NCI-H460 (cell line): ENCODE data around the gene COL25A1. TPM values are rescaled to one million over a fixed set of nuclear protein-coding genes. Genes with fewer than 3 reads are reported as not detected.

Experiments
- DNase-seq: peaks from one replicate; pipeline ENCODE4 v3.0.0-alpha.2; 2016; ENCODE audit warnings: low read depth; ENCODE audit errors: extremely low read depth
- total RNA-seq: library from RNA; depleted of rRNA; stranded (reverse); fragments of >200 nt; shearing (Covaris generic); gene quantifications from 2 replicates; pipeline ENCODE4 v1.2.3, GENCODE V29; 2014

The COL25A1 gene
- total RNA-seq, 1 experiment from 2014 or later: 0.02 TPM

DNA sequence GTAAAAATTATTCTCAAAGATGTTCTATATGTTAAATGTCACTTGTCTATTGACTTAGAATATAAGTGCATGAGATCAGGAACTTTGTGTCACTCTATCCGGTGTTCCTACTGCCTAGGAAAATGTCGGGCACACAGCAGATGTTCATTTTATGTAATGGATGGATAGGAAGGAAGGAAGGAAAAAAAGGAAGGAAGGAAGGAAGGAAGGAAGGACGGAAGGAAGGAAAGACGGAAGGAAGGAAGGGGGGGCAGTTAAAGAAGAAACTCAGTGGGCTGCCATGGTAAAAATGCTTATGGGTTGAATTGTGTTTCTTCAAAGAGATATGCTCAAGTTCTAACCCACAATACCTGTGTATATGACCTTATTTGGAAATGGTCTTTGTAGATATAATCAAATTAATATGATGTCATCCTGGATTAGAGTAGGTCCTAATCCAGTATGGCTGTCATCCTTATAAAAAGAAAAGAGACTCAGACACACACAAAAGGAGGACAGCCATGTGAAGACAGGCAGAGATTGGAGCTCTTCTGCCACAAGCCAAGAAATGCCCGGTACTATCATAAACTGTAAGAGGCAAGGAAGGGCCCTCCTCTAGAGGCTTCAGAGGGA, 86.3 kb downstream of the COL25A1 start:
- DNase-seq: no peak

DNA sequence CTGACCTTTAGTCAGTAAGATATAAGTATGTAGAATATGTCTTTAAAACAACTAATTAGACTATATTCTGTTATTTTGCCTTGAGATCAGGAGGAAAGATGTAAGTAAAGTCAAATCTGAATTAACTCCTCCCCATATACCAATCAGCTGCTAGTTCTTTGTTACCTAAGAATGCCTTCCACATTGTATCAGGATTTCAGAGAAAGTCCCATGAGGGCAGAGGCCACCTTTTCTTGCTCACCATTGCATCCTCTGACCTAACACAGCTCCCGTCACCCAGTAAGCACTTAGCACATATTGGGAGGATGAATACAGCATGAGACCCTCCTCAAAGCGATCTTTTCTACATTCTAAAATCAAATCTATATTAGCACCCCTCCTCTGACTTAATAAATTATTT, 87.0 kb downstream of the COL25A1 start:
- DNase-seq: no peak

DNA sequence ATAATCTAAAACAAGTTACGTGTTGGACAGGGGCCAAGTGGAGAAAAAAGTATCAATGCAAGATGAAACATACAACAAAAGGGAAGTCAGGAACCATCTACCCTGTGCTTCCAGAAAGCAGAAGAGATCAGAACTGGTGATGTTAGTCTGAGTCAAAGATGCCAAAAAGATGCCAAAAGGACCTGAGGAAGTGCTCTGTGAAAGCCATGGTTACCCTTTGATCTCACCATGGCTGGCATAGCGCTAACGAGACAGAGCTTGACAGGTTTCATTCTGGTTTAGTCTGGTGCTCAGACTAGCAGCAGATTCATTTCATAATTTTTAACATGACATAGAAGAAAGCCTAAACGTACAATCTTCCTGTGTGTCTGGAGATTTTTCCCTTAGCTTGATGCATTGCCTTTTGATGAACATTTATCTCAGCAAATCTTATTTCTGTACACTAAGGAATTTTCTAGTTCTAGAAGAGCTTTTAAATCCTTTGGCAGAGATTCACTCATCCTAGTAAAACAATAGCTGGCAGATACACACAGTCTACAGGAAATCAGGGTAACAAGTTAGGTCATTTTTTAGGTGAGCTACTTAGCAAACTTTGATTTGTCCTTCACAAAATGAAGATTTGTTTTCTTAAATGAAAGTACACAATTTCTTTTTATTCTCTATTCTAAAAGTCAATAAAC, 87.7 kb downstream of the COL25A1 start:
- no peak for DNase-seq

- no peak for DNase-seq
Observed at GRCh38 chr4:109213056-109213455, 89.4 kb downstream of the COL25A1 start.

DNA sequence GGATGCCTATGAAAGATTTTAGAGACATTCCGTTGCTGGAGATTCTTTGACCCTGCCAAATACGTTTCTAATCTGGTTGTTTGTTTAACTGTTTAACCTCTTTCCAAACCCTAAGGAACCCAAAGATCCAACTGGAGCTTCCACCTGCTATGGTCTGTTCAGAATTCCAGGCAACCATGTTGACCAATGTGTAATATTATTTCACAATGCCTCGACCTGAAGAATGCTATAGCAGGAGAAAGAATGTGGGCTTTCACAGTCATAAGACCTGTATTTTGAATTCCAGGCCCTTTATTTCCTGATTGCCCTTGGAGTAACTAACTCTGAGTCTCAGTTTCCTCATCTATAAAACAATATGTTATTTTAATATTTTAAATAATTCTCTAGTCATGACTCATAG, 90.8 kb downstream of the COL25A1 start:
- no peak for DNase-seq

DNA sequence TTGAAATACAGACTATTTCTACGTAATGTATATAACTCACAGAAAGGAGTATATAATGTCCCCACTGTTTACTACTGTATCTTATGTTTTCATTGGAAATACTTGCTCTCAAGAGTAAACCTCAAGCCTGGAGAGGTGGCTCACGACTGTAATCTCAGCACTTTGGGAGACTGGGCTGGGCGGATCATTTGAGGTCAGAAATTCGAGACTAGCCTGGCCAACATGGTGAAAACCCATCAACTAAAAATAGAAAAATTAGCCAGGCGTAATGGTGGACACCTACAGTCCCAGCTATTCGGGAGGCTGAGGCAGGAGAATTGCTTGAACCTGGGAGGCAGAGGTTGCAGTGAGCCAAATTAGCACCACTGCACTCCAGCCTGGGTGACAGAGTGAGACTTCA, 92.8 kb downstream of the COL25A1 start:
- DNase-seq: no peak

DNA sequence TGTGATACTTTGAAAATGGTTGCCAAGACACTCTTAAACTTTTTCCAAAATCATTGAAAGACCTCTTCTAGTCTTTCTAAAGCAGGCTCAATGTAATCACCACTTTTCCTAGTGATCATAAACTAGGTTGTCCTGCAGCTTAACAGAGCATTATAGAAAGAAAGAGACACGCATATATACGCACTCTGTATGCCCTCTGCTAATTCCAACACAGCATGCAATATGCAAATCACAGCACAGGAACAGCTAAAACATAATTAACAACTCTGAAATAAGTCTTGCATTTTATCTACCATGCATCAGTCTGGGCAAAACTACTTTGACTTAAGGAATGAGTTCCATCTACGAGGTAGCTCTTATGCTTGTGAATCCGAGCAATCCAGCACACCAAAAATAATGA, 94.6 kb downstream of the COL25A1 start:
- DNase-seq: no peak

GRCh38 chr4:109207061-109207460, 95.4 kb downstream of the COL25A1 start:
- no peak for DNase-seq

- no peak for DNase-seq
Observed at GRCh38 chr4:109206620-109207019, 95.8 kb downstream of the COL25A1 start.

DNA sequence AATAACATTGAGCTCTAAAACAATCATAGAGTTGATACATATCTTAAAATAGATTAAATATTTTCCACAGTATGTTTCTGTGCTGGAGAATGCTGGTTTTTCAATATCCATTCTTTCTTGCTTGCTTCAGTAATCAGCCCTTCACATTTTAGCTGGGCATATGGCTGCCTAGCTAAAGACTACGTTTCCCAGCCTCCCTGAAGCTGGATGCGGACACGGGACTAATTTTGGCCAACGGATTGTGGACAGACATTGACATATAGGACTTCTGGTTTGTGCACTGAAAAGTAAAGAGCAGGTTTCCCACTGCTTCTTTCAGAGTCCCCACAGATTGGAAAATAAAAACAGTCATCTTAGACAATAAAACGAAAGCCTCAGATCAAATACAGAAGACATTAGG, 97.3 kb downstream of the COL25A1 start:
- DNase-seq: no peak

GRCh38 chr4:109199585-109199984, 102.9 kb downstream of the COL25A1 start:
- no peak for DNase-seq

DNA sequence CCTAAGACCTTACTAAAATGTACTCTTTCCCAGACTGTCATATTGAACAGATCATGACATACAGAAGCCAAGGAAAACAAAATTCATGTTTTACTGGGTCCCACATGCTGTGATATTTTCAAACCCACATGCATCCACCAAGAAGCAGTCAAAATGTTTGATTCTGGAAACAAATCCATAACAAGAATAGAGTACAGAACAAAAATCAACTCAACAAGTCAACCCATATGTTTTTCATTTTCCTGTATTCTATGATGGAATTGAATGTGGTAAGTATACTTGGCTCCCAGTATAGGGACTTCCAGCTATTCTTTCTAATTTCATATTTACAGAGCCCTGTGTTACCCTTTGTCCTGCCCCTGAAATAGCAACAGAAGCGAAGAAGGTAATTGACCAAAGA, 106.8 kb downstream of the COL25A1 start:
- DNase-seq: no peak

DNA sequence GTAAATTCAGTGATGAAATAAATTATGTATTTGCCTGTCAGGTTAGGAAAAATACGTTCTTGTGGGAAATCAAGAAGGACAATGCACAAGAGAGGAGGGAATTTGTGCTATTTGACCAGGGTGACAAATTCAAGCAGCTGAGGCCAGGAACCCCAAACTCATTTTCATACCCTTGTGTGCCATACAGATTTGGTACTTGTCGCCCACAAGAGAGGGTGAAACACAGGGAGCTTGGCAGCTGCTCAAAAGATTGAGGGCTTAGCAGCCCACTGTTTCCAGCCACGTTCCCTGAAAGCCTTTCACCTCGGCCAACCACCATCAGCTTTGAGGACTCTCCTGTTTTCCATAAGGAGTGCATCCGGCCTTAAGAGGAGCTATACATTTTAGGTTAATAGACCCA, 111.2 kb downstream of the COL25A1 start:
- DNase-seq: no peak

- DNase-seq: no peak
Observed at GRCh38 chr4:109186458-109186945, 116.0 kb downstream of the COL25A1 start.

DNA sequence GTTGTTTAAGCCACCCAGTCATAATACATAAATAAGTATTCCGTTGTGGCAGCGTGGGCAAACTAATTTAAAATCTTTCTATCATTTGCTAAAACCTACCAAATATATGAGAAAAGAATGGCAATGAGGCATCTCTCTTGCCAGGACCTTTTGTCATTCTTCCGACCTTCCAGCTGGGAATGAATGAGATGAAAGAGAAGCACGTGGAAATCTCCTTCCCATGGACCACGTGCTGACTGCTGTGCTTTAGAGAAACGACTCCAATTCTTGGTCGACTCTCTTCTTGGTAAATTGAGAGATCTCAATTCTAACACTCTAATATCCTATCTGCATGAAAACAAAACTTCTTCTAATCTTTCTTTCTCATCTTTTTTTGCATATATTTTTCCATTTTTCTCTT, 116.5 kb downstream of the COL25A1 start:
- DNase-seq: no peak

- DNase-seq: no peak
Observed at GRCh38 chr4:109185548-109185947, 116.9 kb downstream of the COL25A1 start.

- DNase-seq: no peak
Observed at GRCh38 chr4:109184491-109184961, 117.9 kb downstream of the COL25A1 start.

- no peak for DNase-seq
Observed at GRCh38 chr4:109183931-109184490, 118.4 kb downstream of the COL25A1 start.

DNA sequence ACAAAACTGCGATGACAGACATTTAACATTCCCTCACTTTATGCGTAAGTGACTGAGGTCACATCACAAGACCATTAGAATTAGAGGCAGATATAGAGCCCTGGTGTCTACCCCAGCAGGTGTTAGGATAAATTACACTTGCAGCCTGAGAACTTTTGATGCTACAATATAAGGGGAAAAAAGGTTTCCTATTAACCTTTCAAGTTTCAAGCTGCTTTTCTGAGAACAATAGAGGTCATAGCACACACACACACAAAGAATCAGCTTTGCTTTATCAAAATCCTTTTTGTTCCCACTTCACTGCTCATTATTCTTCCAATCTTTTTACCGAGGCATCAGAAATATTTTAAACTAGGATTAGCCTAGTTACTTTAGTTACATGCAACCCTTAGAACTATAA, 119.8 kb downstream of the COL25A1 start:
- DNase-seq: no peak

GRCh38 chr4:109179061-109179460, 123.4 kb downstream of the COL25A1 start:
- no peak for DNase-seq

- no peak for DNase-seq
Observed at GRCh38 chr4:109177096-109177810, 125.2 kb downstream of the COL25A1 start.
